ENCODE results near the gene TEPSIN.

DNA sequence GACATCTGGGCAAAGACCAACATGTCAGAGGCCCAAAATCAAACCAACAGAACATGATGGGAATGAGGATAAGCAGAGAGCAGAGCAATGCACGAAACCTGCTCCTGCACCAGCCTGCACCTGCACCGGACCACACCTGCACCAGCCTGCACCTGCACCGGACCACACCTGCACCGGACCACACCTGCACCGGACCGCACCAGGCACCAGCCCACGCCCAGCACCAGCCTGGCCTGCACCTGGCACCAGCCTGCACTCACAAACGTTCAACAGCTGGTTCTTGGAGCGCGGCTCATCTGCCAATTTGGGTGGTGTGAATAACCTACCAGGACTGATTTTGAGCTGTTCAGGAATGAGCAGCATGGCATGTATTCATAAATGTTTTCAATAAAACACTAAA lies 34.3 kb downstream of the TEPSIN start:
- TF ChIP-seq CEBPB (IDR thresholded peaks at IDR 0.05) = no peak
- no peak for TF ChIP-seq CREB1 (IDR thresholded peaks at IDR 0.05; ENCODE audit: low read depth)
- TF ChIP-seq, protein P1, sequence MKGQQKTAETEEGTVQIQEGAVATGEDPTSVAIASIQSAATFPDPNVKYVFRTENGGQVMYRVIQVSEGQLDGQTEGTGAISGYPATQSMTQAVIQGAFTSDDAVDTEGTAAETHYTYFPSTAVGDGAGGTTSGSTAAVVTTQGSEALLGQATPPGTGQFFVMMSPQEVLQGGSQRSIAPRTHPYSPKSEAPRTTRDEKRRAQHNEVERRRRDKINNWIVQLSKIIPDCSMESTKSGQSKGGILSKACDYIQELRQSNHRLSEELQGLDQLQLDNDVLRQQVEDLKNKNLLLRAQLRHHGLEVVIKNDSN (IDR thresholded peaks at IDR 0.05) = no peak
- TF ChIP-seq, protein P2, sequence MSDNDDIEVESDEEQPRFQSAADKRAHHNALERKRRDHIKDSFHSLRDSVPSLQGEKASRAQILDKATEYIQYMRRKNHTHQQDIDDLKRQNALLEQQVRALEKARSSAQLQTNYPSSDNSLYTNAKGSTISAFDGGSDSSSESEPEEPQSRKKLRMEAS (IDR thresholded peaks at IDR 0.05) = no peak
- no peak for TF ChIP-seq EP300 (IDR thresholded peaks at IDR 0.05; ENCODE audit: borderline replicate concordance)
- TF ChIP-seq FOXM1 (IDR thresholded peaks at IDR 0.05; ENCODE audit: borderline replicate concordance, low read depth) = no peak
- TF ChIP-seq ZBTB7A (IDR thresholded peaks at IDR 0.05; ENCODE audit: low read depth) = no peak
- TF ChIP-seq EGR1 (IDR thresholded peaks at IDR 0.05) = no peak
- no peak for TF ChIP-seq REST (IDR thresholded peaks at IDR 0.05; ENCODE audit: low read depth)
- no peak for TF ChIP-seq RAD21 (IDR thresholded peaks at IDR 0.05; ENCODE audit: low read depth)
- no peak for TF ChIP-seq YY1 (IDR thresholded peaks at IDR 0.05; ENCODE audit: low read depth)

Measured in Ishikawa (cell line).